DND-41 (cell line): ENCODE measurements around the gene OR2T33.
"Not testable (repeated sequence)": the region's sequence is repeated elsewhere in the genome, so short reads cannot be mapped to it uniquely, and the experiment has no call there.

Experiments used
- ATAC-seq: fragments of 200-7000 bp; cut with Tn5 transposase; 3 replicates; pipeline ENCODE4 v1.9.1; 2021; ENCODE audit warnings: low read depth; ENCODE audit not compliant: insufficient read depth
- DNase-seq: peaks from one replicate; pipeline ENCODE4 v3.0.0-alpha.2; 2020
- H2AFZ ChIP-seq: 2 replicates; pipeline ENCODE4 v1.6.0; 2012; ENCODE audit warnings: low read depth, low read length
- H3K27ac ChIP-seq: 2 replicates; pipeline ENCODE4 v1.5.1; 2012; ENCODE audit warnings: low read length, inconsistent platforms
- H3K27me3 ChIP-seq: fragments of 200-600 bp; sonication (generic); 2 replicates; pipeline ENCODE4 v1.6.0; 2012; ENCODE audit warnings: low read length, mild to moderate bottlenecking, inconsistent platforms; ENCODE audit not compliant: insufficient read depth, poor library complexity
- H3K36me3 ChIP-seq: 2 replicates; pipeline ENCODE4 v1.5.1; 2012; ENCODE audit warnings: low read length, inconsistent platforms; ENCODE audit not compliant: insufficient read depth
- H3K4me1 ChIP-seq: 2 replicates; pipeline ENCODE4 v1.5.1; 2012; ENCODE audit warnings: mild to moderate bottlenecking, low read length; ENCODE audit not compliant: insufficient read depth
- H3K4me2 ChIP-seq: 2 replicates; pipeline ENCODE4 v1.6.0; 2012; ENCODE audit warnings: mild to moderate bottlenecking, moderate library complexity, low read length, inconsistent platforms; ENCODE audit not compliant: insufficient read depth
- H3K4me3 ChIP-seq, 2 experiments: fragments of 200-600 bp in 1 of 2; shearing (Covaris generic) in 1 of 2; 2 replicates each; pipeline ENCODE4 v1.5.1; 2012 to 2016; ENCODE audit warnings: inconsistent platforms in 2 of 2, low read length in 2 of 2, mild to moderate bottlenecking in 2 of 2, low read depth in 1 of 2, moderate library complexity in 1 of 2
- H3K79me2 ChIP-seq: 2 replicates; pipeline ENCODE4 v1.6.0; 2012; ENCODE audit warnings: low read length, inconsistent platforms; ENCODE audit not compliant: insufficient read depth
- H3K9ac ChIP-seq: 2 replicates; pipeline ENCODE4 v1.6.0; 2012; ENCODE audit warnings: low read depth, mild to moderate bottlenecking, inconsistent platforms, low read length, moderate library complexity
- H3K9me3 ChIP-seq: 2 replicates; pipeline ENCODE4 v1.5.1; 2012; ENCODE audit warnings: low read length, moderate library complexity, mild to moderate bottlenecking, inconsistent platforms; ENCODE audit not compliant: insufficient read depth, severe bottlenecking
- H4K20me1 ChIP-seq: 2 replicates; pipeline ENCODE4 v1.6.0; 2012; ENCODE audit warnings: low read length; ENCODE audit not compliant: insufficient read depth
- CTCF ChIP-seq: IDR thresholded peaks from 2 replicates; pipeline ENCODE4 v1.5.1; 2012; ENCODE audit warnings: borderline replicate concordance, low read length, moderate library complexity, mild to moderate bottlenecking; ENCODE audit not compliant: poor library complexity, severe bottlenecking; ENCODE audit errors: extremely low read depth
- EZH2 ChIP-seq: IDR thresholded peaks from 3 replicates; pipeline ENCODE4 v1.6.1; 2012; ENCODE audit warnings: borderline replicate concordance, low read depth, mild to moderate bottlenecking, moderate library complexity, low read length, inconsistent platforms; ENCODE audit not compliant: severe bottlenecking

Gene OR2T33

GRCh38 chr1:248306103-248306502 is 28.3 kb upstream of the OR2T33 start:
- Histone ChIP-seq H3K4me3 (no peak overlapping the region), H3K27me3 (no peaks in the 10 kb centered on the region), H4K20me1 (no peaks in the 10 kb centered on the region), H3K4me1 (no peaks in the 10 kb centered on the region), H3K36me3 (no peaks in the 10 kb centered on the region), H3K9me3 (no peaks in the 10 kb centered on the region), H3K27ac (no peak overlapping the region), H2AFZ (no peak overlapping the region), H3K9ac (no peak overlapping the region), H3K79me2 (no peaks in the 10 kb centered on the region), H3K4me2 (no peak overlapping the region)
- DNase-seq (no peak), ATAC-seq (no peak)
- TF ChIP-seq CTCF, result no peak
- no peak for TF ChIP-seq EZH2

GRCh38 chr1:248305672-248306071 is 27.9 kb upstream of the OR2T33 start:
- H3K9me3 ChIP-seq, H3K4me2 ChIP-seq, H4K20me1 ChIP-seq, DNase-seq, H3K36me3 ChIP-seq, H3K9ac ChIP-seq, H3K4me3 ChIP-seq, H3K79me2 ChIP-seq, H3K27me3 ChIP-seq, ATAC-seq, H3K4me1 ChIP-seq, H2AFZ ChIP-seq, H3K27ac ChIP-seq: not testable (repeated sequence)

DNA sequence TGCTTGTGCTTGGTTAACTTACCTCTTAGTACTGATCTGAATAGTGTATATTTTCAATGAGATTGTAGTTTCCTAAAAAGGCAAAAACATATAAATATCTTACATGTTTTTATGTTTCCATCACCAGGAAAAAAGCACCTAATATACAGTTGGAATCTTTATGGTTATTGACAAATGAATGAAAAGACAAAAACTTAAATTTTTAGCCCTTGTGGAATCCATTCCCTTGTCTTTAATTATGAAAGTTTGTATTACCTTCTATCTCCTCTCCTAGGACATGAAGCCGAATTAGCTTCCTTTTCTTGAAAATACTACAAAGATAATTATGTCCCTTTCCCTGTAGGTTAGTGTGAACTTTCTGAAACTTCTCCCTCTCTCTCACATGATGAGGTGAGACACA is 25.5 kb upstream of the OR2T33 start, which contains the start of gene OR2T12:
Gene OR2T12, minus strand, starts transcription at position 101 of the 400 bp plus-strand sequence. CDS start 7,846 bp downstream, outside the sequence.
- TF ChIP-seq CTCF (no peak), EZH2 (no peak)
- ATAC-seq (no peak), DNase-seq (no peak)
- Histone ChIP-seq H3K27ac (no peak within 1 kb of the TSS), H3K9ac (no peak within 1 kb of the TSS), H3K4me2 (no peak within 1 kb of the TSS), H3K27me3 (no peaks in the 10 kb centered on the region), H2AFZ (no peak within 1 kb of the TSS), H3K9me3 (no peaks in the 10 kb centered on the region), H3K4me3 (no peak within 1 kb of the TSS), H3K4me1 (no peaks in the 10 kb centered on the region), H3K79me2 (no peaks in the 10 kb centered on the region), H3K36me3 (no peaks in the 10 kb centered on the region), H4K20me1 (no peaks in the 10 kb centered on the region)

DNA sequence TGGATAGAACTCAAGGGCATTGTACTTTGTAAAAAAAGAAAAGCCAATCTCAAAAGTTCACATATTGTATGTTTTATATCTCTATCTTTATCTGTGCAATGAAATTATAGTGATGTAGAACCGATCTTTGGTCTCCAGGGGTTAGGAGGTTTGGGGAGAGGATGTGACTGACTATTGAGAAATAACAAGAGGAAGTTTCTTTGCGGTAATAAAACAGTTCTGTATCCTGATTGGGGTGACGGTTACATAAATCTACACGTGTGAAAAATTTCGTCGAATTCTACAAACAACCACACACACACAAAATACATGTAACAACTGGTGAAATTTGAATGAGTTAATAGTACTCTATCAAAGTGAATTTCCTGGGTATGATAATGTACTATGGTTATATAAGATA is 10.6 kb upstream of the OR2T33 start:
- H3K9me3 ChIP-seq, result no peaks in the 10 kb centered on the region
- no peak for DNase-seq
- TF ChIP-seq CTCF, result no peak
- TF ChIP-seq EZH2, result no peak

DNA sequence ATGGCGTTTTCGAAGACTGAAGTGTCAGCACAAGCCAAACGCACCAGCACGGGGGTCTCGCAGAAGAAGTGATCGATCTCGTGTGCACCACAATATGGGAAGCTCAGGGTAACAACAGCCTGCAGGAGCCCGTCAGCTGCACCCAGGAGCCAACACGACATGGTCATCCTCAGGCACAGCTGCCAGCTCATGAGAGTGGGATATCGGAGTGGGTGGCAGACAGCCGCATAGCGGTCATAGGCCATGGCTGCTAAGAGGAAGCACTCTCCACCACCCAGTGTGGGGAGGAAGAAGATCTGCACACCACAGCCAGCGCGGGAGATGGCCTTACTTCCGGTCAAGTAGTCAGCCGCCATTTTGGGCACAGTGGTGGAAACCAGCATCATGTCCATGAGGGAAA is 4.6 kb downstream of the OR2T33 start:
- not testable (repeated sequence) for H3K9me3 ChIP-seq, ATAC-seq, DNase-seq, H3K4me2 ChIP-seq, H4K20me1 ChIP-seq, H2AFZ ChIP-seq, H3K79me2 ChIP-seq, H3K9ac ChIP-seq, H3K27me3 ChIP-seq, H3K4me1 ChIP-seq, H3K4me3 ChIP-seq, H3K36me3 ChIP-seq, H3K27ac ChIP-seq

More for the DNA sequence above, 10.6 kb upstream of the OR2T33 start:
- H3K4me3 ChIP-seq, result no peak overlapping the region
- no peak for ATAC-seq
- H3K9ac ChIP-seq, result no peak overlapping the region
- H3K4me2 ChIP-seq, result no peak overlapping the region
- no peaks in the 10 kb centered on the region for H4K20me1 ChIP-seq
- H3K79me2 ChIP-seq, result no peaks in the 10 kb centered on the region
- no peak overlapping the region for H3K27ac ChIP-seq
- H2AFZ ChIP-seq, result no peak overlapping the region
- no peaks in the 10 kb centered on the region for H3K36me3 ChIP-seq
- no peaks in the 10 kb centered on the region for H3K4me1 ChIP-seq
- no peaks in the 10 kb centered on the region for H3K27me3 ChIP-seq
